GM18870 (cell line): ENCODE measurements around the gene ARHGAP18.

Experiments
- ATAC-seq: cut with Tn5 transposase; IDR thresholded peaks from one replicate; pipeline ENCODE4 v1.9.1; 2021; ENCODE audit warnings: moderate library complexity; ENCODE audit not compliant: unreplicated experiment

The ARHGAP18 gene

GRCh38 chr6:129546702-129547101 lies 163.3 kb downstream of the ARHGAP18 start:
- no peak for ATAC-seq

DNA sequence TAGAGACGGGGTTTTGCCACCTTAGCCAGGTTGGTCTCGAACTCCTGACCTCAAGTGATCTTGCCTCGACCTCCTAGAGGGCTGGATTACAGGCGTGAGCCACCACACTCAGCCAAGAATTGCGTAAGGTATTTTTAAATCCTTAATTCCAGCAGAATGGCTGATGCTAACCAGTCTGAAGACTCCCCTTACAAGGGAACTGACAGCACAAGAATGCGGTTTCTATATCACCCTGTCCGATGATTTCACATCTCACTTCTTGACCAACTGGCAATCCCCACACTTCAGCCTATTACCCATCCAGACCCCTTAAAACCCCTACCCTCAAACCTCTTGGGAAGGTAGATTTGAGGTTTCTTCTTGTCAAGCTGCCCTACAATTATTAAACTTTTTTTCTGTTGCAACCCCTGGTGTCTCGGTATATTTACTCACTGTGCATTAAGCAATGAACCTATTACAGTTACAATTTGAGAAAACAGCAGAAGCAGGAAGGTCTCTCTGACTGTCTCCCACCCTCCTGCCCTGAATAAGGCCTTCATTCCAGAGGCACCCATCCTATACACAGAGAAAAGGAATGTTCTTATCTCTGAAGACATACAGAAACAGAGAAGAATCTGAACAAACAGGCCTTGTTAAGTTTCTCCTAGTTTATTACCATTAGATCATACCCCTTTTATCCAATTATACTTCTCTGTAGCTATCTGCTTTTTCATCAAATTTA lies 164.9 kb downstream of the ARHGAP18 start:
- ATAC-seq: no peak

DNA sequence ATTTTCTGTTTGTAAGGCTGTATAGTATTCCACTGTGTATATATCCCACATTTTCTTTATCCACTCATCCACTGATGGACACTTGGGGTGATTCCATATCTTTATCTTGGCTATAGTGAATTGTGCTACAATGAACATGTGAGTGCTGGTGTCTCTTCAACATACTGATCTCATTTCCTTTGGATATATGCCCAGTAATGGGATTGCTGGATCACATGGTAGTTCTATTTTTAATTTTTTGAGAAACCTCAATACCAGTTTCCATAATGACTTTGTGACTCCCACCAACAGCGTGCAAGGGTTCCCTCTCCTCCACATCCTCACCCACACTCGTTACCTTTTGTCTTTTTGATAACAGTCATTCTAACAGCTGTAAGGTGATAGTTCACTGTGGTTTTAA lies 166.0 kb downstream of the ARHGAP18 start:
- no peak for ATAC-seq

DNA sequence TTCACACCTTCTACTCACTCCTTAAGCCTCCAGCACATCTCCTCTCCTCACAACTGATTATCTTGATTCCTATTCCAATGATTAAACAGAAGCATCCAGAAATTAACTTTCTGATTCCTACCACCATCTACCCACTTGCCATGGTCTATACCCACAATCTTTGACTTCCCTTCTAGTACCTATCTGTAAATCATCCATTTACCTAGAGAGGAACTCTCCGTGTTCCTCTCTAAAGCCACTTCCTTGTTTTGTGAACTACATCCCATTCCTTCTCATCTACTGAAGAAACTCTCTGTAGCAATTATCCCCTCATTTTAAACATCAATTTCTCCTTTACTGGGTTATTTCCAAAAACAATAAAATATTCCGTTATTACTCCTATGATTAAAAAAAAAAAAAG lies 167.3 kb downstream of the ARHGAP18 start:
- ATAC-seq: no peak

DNA sequence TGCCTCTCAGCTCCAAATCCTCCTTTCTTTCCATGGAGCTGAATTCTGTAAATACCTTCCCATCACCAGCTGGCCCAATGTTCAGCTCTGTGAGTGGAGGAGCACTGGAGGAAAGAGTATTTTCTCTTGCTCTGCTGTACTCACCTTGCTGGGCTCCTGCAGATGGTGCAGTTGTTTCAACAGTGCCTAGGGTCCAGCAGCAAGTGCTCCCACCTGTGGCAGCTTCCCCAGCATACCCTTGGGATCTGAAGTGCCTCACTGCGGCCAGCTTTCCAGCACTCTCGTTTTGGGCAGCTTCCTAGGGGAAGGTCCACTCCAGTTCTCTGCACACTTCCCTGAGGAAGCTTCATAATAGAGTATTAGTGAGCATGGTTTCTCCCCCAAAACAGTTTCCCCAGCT lies 170.9 kb downstream of the ARHGAP18 start:
- no peak for ATAC-seq

GRCh38 chr6:129536271-129536670 lies 173.7 kb downstream of the ARHGAP18 start:
- ATAC-seq: no peak

DNA sequence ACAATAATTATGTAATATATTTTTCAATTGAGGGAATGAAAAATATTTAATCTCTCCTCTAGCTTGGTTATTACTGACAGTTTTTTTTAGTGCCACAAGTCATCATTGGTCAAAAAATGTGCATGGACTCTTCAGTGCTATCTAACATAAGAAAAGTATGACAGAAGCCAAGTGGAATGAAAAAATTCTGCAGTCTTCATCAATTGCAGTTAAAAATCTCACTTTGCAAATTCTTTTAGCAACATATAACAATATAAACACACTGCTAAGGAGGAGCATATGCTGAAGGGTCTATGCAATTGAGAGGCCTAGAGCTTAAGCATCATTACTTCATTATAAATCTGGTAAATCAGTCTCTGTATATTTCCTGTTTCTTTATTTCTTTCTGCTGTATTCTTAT lies 175.1 kb downstream of the ARHGAP18 start:
- ATAC-seq: no peak
